ENCODE measurements around the gene C19orf25.

DNA sequence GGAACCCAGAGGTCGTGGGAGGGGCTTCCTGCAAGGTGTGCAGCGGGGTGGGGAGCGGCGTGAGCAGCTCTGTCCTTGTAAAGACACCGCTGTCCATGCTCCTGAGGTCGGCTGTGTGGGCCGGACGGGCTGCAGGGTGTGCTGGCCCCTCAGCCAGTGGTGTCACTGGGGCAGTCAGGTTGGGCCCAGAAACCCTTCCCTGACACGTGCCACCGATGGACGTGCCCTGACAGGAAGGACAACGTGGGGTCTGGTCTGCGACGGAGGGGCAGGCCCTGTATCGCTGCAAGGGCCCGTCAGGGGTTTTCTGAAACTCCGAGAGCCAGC is 45.0 kb downstream of the C19orf25 start:
- TF ChIP-seq, protein P1, sequence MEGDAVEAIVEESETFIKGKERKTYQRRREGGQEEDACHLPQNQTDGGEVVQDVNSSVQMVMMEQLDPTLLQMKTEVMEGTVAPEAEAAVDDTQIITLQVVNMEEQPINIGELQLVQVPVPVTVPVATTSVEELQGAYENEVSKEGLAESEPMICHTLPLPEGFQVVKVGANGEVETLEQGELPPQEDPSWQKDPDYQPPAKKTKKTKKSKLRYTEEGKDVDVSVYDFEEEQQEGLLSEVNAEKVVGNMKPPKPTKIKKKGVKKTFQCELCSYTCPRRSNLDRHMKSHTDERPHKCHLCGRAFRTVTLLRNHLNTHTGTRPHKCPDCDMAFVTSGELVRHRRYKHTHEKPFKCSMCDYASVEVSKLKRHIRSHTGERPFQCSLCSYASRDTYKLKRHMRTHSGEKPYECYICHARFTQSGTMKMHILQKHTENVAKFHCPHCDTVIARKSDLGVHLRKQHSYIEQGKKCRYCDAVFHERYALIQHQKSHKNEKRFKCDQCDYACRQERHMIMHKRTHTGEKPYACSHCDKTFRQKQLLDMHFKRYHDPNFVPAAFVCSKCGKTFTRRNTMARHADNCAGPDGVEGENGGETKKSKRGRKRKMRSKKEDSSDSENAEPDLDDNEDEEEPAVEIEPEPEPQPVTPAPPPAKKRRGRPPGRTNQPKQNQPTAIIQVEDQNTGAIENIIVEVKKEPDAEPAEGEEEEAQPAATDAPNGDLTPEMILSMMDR (IDR thresholded peaks at IDR 0.05) = no peak
- TF ChIP-seq POLR2A (IDR thresholded peaks at IDR 0.05) (no peak), EP300 (IDR thresholded peaks at IDR 0.05) (no peak)
